ENCODE results near the gene DNAJC3.
"Not testable (repeated sequence)": the region's sequence is repeated elsewhere in the genome, so short reads cannot be mapped to it uniquely, and the experiment has no call there.

The DNAJC3 gene

DNA sequence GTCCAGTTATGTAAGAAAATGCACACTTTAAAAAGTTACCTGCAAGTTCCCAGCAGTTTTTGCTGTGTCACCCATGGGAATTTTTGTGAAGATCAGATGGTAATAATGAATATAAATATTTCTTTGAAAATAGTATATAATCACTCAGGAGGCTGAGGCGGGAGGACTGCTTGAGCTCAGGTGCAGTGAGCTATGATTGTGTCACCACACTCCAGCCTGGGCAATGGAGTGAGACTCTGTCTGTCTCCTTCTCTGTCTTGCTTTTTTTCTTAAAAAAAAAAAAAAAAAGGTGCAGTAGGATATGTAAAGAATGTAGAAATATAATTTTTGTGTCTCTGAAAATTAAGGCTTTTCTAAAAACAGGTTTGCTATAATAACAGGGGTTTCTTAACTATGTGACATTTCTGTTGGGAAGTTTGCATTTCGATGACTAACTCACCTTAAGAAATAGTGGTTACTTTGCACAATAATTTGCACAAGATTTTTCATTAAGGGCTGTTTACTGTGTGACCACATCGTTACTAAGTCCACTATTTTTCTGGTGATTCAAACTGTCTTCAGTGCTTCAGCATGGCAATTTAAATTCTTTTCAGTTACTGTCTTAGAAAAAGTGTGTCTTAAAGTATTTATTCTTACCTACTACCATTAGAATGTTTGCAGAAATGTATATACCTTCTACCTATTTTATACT lies 37.3 kb downstream of the DNAJC3 start:
- no peak for DNase-seq (ENCODE audit: low read depth)

DNA sequence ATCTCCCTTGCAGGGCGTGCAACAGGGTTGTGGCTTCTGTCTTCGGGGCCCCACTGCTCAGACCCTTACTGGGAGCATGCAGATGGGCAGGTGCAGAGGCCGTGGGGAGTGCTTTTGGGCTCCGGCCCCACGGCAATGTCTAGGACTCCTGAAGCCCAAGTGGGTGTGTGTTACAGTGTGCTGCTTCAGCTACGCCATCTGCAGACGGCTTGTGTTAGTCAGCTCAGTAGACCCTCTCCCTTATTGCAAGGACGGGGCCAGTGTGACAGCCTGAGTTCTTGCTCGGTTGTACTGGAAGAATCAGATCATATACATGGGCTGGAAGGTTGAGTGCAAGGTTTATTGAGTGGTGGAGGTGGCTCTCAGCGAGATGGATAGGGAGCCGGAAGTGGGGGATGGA lies 39.3 kb downstream of the DNAJC3 start:
- no peak for DNase-seq (ENCODE audit: low read depth)

DNA sequence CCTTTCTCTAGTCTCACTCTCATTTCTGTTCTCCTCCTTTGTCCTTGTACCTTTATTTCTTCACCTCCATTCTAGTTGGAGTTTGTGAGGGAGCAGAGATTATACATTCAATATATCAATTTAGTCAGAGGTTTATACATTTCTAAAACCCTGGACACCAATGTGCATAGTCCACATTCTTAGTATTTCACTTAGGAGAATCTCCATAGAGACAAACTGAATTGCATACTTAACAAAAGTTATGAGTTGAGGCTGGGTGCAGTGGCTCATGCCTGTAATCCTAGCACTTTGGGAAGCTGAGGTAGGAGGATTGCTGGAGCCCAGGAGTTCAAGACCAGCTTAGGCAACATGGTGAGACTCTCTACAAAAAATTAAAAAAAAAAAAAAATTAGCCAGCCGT lies 45.3 kb downstream of the DNAJC3 start:
- DNase-seq (ENCODE audit: low read depth) = no peak

DNA sequence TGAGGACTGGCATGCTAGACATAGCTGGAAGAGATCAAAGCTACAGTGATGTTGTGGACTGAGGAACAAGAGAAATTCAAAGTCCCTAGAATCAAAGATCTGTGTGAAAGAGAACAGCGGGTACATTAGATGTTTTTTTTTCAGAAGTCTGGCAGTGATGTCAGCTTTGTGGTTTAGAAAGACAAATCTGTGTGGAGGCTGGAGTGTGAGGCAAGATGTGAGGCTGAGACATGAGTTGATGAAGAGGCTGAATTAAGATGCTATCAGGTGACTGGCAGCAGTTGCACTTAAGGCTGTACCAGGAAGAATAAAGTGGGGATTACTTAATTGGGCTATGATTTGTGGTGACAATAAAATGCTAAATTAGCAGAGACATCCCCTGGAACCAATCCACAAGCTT lies 46.5 kb downstream of the DNAJC3 start:
- no peak for DNase-seq (ENCODE audit: low read depth)

DNA sequence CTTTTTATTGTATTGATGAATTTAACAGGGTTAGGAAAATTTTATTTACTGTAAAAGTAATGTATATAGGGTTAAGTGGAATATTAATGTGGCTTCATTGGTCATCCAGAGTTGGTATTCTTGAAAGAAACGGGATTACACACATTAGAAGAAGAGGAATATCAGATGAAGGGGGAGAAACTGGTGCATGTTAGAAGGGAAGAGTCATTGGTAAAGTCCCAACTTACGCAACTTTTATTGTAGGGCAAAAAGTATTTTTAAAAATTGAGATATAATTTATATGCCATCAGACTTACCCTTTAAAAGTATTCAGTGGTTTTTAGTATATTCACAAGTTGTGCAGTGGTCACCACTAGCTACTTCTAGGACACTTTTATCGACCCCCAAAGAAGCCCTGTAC lies 47.3 kb downstream of the DNAJC3 start:
- no peak for DNase-seq (ENCODE audit: low read depth)

DNA sequence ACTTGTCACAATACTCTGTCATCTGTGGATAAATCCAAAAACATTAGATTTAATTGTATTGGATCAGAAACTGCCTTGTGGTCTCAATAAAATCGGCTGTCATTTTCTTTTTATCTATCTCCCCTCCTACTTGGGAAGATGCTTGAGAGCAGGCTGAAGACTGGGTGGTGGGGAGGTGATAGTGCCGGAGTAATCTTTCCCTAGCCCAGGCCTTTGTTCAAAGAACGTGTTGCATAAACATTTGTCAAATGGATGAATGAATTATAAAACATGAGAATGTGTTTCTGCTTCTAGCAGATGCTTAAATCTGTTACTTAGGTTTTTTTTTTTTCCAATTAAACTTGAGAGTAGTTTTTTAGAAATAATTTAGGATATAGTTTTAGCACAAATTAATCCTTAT lies 49.9 kb downstream of the DNAJC3 start:
- no peak for DNase-seq (ENCODE audit: low read depth)

DNA sequence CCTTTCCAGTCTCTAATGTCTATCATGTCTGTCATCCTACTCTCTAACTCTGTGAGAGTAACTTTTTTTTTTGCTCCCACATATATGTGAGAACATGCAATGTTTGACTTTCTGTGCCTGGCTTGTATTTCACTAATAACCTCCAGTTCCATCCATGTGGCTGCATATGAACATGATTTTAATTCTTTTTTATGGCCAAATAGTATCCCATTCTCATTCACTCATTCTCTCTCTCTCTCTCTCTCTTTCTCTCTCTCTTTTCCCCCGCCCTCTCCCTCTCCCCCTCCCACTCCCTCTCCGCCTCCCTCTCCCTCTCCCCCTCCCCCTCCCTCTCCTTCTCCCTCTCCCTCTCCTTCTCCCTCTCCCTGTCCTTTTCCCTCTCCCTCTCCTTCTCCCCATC lies 52.0 kb downstream of the DNAJC3 start:
- DNase-seq (ENCODE audit: low read depth) = no peak

DNA sequence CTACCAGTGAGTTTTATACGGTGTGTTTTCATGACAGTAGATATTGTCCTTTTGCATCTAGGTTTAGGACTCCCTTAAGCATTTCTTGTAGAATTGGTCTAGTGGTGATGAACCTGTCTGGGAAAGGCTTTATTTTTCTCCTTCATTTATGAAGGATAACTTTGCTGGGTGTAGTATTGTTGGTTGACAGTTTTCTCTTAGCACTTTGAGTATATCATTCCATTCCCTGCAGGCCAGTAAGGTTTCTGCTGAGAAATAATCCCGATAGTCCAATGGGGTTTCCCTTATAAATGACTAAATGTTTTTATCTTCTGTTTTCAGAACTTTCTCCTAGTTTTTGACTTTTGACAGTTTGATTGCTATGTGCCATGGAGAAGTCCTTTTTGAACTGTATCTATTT lies 57.2 kb downstream of the DNAJC3 start:
- DNase-seq (ENCODE audit: low read depth) = no peak

DNA sequence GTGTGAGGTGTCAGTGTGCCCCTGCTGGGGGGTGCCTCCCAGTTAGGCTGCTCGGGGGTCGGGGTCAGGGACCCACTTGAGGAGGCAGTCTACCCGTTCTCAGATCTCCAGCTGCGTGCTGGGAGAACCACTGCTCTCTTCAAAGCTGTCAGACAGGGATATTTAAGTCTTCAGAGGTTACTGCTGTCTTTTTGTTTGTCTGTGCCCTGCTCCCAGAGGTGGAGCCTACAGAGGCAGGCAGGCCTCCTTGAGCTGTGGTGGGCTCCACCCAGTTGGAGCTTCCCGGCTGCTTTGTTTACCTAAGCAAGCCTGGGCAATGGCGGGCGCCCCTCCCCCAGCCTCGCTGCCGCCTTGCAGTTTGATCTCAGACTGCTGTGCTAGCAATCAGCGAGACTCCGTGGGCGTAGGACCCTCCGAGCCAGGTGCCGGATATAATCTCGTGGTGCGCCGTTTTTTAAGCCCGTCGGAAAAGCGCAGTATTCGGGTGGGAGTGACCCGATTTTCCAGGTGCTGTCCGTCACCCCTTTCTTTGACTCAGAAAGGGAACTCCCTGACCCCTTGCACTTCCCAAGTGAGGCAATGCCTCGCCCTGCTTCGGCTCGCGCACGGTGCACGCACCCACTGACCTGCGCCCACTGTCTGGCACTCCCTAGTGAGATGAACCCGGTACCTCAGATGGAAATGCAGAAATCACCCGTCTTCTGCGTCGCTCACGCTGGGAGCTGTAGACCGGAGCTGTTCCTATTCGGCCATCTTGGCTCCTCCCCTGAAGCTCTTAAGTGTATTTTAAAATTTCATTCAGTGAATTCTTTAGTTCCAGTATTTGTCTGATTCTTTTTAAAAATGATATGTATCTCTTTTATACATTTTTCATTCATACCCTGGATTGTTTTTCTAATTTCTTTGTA lies 63.4 kb downstream of the DNAJC3 start:
- DNase-seq (ENCODE audit: low read depth) = not testable (repeated sequence)

DNA sequence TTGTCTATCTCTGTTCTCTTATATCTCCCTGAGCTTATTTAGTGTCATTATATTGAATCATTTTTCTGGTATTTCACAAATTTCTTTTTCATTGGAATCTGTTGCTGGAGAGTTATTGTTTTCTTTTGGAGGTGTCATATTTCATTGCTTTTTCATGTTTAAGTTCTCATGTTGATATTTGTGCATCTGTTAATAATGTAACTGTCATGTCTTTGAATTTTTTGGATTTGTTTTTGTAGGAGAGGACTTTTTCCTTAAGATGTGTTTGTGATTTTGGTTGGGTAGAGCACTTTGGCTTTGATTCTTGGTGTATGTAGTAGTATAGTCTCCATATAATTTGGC lies 64.0 kb downstream of the DNAJC3 start:
- no peak for DNase-seq (ENCODE audit: low read depth)

DNA sequence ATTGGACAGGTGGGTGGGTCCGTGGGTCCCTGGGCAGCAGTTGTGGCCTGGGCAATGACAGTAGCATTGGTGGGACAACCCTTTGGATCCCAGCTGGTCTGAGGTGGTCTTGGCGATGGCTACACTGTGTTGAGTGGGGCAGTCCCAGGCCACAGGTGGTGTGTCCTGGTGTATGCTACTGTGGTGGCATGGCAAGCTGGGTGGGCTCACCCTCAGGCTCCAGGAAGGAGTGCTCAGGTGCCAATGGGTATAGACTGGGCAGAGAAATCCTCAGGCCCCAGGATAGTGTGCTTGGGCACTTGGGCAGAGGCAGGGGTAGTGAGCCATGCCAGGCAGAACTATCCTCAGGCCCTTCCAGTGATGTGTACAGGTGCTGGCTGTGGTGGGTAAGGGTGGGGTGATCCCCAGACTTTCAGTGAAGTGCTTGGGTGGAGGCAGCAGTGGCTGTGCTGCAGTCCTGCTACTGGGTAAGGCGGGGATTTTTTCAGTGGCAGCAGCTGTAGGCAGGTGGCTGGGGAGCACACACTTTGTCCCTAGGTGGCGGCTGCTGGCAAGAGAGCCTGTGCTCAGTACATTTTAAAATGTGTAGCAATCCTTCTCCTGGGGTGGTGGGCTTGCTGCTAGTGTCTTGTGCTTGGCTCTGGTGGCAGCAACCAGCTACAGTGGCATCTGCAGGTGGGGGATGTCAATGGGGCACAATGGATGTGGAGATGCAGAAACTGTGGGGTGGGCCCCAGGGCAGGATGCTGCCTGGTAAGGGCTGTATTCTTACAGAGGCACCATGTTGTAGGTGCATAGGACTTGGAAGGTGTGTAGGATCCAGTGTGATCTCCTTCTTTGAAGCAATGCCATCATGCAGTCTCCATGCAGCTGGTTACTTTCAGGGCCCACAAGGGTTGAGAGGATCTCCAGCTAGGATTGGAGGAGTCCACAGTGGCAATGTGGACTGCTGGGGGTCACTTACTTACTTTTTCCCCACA lies 64.9 kb downstream of the DNAJC3 start:
- DNase-seq (ENCODE audit: low read depth) = no peak

DNA sequence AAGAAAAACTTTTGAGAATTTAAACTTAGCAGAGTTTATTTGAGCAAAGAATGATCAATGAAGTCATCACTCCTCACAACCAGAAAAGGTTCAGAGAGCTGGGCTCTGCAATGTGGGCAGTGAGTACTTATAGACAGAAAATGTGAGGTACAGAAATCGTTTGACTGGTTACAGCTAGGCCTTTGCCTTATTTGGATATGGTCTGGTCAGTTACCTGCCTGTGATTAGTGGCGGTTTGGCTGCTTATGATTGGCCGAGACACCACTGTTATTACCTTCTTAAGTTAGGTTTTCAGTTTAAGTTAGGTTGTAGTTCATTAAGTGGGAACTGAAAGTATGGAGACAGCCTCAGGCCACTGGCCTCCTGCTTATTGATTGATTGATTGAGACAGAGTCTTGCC lies 66.3 kb downstream of the DNAJC3 start:
- DNase-seq (ENCODE audit: low read depth) = no peak

DNA sequence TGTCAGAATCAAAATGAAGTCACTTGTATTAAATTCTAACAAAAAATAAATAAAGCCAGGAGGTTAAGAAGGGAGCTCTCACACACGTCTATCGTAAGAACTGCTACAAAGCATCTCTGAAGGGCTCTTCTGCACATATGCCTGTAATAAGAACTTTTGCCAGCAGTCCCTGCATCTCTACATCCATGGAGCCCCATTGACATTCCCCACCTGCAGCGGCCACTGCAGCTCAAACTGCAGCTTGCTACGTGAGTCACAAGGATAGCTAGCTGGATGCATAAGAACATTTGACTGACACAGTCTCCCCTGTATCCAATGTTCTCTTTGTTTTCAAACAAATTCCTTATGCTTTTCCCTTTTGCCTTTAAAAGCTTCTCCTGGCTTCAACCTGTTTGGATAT lies 68.3 kb downstream of the DNAJC3 start:
- no peak for DNase-seq (ENCODE audit: low read depth)

DNA sequence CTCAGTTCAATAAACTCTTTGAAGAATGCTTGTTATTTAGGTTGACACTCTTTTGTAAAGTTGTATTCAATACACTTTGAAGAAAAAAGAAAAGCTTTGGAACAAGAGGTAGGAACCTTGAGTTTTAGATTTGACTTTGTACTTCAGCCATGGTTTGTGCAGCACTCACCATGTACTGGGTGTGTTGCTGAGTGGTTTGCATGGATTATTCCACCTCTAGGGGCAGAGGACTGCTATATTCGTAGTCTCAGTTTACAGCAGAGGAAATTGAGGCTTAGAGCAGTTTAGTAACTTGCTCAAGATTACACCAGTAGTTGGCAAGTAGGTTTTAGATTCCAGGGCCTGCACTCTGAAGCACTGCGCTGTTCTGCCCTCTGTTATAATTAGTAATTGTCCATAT lies 68.8 kb downstream of the DNAJC3 start:
- DNase-seq (ENCODE audit: low read depth) = no peak

DNA sequence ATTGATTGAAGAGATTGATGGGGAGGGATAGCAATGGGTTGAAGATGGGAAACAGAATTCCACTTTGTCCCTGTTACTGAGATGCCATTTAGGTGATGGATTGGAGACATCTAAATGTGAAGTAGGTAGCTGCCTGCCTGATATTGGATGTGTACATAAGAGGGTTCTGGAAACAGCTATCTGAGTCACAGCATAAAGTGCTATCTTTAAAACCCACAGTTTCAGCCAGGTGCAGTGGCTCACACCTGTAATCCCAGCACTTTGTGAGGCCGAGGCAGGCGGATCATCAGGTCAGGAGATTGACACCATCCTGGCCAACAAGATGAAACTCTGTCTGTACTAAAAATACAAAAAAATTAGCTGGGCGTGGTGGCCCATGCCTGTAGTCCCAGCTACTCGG lies 72.6 kb downstream of the DNAJC3 start:
- DNase-seq (ENCODE audit: low read depth) = no peak

DNA sequence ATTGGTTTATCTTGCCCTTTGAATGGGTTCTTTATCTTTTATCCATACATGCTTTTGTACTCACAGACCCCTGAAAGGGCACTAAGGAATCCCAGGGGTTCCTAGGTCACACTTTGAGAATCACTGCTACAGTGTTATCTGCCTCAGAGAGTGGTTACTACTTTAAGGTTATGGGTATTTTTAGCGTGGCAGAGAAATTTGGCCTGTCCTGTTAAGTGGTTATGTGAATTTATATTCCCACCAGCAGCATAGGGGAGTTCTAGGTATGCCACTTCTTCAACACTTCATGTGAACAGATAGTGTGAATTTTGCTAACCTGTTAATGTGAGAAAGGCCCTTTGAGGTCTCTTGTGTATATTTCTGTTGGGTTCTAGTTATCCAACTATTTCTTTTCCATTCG lies 75.7 kb downstream of the DNAJC3 start:
- no peak for DNase-seq (ENCODE audit: low read depth)

DNA sequence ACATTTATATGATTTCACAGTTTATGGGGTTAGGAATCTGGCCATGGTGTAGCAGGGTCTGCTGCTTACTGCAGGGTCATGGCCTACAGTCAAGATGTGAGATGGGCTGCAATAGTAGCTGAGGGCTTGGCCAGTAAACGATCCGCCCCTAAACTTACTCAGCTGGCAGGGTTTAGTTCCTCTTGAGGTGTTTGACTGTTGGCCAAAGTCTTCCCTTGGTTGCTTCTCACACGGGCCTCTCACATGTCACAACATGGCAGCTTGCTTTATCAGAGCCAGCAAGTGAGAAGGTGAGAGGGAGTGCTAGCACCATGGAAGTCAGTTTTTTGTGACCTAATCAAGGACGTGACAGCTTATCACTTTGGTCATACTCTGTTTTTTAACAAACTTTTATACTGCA lies 77.1 kb downstream of the DNAJC3 start:
- DNase-seq (ENCODE audit: low read depth) = no peak

DNA sequence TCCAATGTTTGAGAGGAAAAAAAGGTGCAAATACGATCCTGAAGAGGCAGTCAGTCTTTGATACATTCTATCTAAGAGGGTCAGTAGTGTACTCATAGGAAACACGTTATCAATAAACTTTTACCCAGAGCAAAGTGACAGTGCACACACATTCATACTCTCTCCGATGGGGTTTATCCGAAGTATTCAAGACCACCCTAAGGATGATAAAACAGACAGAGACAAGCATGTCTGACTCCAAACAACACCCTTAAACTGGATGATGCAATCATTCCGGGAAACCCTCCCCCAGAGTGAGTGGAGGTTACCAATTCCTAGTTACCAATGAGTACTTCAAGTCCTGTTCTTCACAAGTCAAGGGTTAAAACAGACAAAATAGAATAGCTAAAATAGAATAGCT lies 79.1 kb downstream of the DNAJC3 start:
- DNase-seq (ENCODE audit: low read depth) = no peak

DNA sequence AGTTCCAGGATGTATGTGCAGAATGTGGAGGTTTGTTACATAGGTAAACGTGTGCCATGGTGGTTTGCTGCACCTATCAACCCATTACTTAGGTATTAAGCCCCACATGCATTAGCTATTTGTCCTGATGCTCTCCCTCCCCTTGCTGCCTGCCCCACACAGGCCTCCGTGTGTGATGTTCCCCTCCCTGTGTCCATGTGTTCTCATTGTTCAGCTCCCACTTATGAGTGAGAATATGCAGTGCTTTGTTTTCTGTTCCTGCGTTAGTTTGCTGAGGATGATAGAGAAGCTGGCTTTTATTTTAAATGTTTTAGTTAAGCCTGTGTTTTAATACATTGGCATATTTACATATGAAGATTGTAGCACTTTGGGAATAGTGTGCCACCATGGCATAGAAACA lies 85.7 kb downstream of the DNAJC3 start:
- DNase-seq (ENCODE audit: low read depth) = not testable (repeated sequence)

DNA sequence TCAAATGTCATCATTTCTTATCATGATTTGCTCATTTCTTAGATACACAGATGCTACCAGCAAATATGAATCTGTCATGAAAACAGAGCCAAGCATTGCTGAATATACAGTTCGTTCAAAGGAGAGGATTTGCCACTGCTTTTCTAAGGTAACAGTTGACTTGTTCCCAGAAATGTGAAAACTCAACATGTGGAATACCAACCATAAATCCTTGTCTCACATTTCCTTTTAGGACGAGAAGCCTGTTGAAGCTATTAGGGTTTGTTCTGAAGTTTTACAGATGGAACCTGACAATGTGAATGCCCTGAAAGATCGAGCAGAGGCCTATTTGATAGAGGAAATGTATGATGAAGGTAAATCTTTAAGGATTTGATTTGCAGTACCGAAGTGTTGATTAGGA lies 86.7 kb downstream of the DNAJC3 start:
- DNase-seq (ENCODE audit: low read depth) = no peak

DNA sequence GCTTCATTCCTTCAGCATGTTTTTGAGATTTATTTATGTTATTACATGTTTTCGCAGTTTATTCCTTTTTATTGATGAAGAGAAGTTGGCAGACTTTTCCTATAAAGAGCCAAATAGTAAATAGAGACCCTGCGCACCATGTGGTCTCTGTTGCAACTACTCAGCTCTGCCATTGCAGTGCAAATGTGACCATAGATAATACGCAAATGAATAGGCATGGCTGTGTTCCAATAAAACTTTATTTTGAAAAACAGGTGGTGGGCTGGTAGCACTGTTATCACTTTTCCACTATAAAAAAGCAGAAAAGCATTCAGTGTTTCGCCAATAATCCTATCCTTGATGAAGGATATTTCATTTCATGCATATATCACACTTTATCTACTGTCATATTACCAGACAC lies 95.0 kb downstream of the DNAJC3 start:
- no peak for DNase-seq (ENCODE audit: low read depth)

DNA sequence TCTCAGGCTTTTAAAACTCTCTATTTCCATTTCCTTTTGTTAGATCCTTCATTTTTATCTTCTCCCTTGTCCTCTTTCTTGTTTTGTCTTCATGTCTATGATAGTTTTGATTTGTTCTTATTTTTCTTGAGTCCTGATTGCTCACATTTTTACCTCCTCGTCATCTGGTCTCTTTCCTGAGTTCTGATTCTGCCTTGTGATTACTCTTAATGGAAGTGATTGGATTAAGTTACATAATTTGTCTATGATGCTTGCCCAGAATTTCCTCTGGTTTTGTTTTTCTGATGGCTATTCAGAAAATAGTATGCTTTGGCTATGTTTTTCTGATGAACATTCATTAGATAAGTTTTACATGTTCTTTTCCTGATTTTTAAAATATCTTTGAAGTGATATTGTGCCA lies 102.6 kb downstream of the DNAJC3 start:
- DNase-seq (ENCODE audit: low read depth) = no peak

DNA sequence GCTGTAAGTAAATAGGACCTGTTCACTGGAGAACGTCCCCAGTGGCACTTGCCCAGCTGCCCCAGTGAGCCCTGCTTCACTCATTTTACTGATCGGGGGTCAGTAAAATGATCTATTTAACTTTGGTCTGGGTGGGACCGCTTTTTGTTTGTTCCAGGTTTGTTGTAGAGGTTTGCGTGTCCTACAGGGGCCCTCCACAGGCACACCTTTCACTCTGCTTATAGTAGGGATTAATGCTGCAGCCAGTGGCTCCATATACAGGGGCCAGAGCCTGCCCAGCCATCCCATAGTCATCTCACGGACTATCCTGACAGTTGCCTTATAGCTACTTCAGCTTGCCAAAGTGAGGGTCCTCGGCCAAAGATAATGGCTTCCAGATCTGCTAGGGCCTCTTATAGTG lies 104.1 kb downstream of the DNAJC3 start:
- no peak for DNase-seq (ENCODE audit: low read depth)

All from activated T-cell treated with anti-CD3 and anti-CD28 coated beads for 1 hour (primary cell).